Measurements from ENCODE around the gene TRIM54.

Gene TRIM54

DNA sequence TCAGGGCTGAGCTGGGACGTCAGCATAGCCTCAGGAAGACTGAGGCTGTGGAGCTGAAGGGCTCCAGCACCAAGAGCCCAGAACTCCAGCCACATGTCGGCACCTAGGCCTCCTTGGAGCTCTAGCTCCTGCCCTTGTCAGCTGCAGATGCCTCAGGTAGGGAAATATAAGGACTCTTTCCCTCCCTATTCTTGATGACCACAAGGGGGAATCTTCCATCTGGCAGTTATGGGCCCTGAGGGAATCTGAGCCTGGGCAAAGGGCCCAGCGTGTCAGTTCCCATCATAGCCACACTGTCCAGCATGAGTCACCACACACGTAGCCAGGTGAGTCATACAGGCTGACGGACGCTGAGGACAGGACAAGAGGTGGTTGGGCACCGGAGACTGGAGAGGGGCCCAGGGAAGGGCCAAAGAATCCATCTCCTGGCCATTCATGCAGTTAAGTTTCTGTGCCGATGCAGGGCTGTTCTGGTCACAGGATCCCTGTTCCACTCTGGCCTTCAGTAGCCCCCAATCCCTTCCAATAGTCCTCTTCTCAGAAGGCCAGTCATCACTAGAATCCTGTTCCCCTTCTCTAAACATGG is 38.8 kb downstream of the TRIM54 start:
- Histone ChIP-seq H3K36me3 (peaks cover 37% of the 10 kb centered on the region), H3K9me3 (no peaks in the 10 kb centered on the region), H3K9ac (no peak overlapping the region), H3K4me2 (peak overlapping the region; percentile 97), H3K4me3 (no peak overlapping the region), H3K4me1 (peaks cover 33% of the 10 kb centered on the region), H3K27ac (no peak overlapping the region), H4K20me1 (0 out of 2 replicates have a peak, but pooled peaks cover 12% of the 10 kb centered on the region), H3K27me3 (no peaks in the 10 kb centered on the region)
- TF ChIP-seq Cebpa-rat (IDR thresholded peaks at IDR 0.05), result no peak

DNA sequence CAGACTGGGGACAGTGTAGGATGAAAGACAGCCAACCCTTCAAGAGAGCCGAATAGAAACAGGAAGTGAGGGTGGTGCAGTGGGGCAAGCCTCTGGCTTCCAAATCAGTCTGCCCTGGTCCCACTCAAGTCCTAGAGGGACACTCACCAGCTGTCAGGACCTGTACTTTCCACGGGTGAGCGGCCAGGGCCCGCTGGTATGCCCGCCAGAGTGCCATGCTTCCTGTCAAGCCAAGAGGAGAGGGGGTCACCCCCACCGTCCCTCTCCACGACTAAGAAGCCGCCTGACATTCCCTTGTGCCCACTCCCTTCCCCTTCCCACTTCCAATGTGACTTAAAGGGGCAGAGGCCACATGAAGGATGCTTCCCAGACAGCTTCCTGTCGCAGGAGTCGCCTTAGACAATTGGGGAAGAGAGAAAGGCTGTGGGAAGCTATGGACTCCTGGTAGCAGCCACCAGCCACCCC is 40.1 kb downstream of the TRIM54 start:
- peaks cover 37% of the 10 kb centered on the region for H3K36me3 ChIP-seq
- H3K4me2 ChIP-seq, result peak overlapping the region; percentile 97
- H3K27me3 ChIP-seq, result no peaks in the 10 kb centered on the region
- no peak for TF ChIP-seq Cebpa-rat (IDR thresholded peaks at IDR 0.05)
- H4K20me1 ChIP-seq, result 0 out of 2 replicates have a peak, but pooled peaks cover 2% of the 10 kb centered on the region
- H3K27ac ChIP-seq, result peak overlapping the region; percentile 93
- no peaks in the 10 kb centered on the region for H3K9me3 ChIP-seq
- peak overlapping the region; percentile 94 for H3K9ac ChIP-seq
- H3K4me1 ChIP-seq, result peaks cover 33% of the 10 kb centered on the region
- H3K4me3 ChIP-seq, result peak overlapping the region; percentile 87

DNA sequence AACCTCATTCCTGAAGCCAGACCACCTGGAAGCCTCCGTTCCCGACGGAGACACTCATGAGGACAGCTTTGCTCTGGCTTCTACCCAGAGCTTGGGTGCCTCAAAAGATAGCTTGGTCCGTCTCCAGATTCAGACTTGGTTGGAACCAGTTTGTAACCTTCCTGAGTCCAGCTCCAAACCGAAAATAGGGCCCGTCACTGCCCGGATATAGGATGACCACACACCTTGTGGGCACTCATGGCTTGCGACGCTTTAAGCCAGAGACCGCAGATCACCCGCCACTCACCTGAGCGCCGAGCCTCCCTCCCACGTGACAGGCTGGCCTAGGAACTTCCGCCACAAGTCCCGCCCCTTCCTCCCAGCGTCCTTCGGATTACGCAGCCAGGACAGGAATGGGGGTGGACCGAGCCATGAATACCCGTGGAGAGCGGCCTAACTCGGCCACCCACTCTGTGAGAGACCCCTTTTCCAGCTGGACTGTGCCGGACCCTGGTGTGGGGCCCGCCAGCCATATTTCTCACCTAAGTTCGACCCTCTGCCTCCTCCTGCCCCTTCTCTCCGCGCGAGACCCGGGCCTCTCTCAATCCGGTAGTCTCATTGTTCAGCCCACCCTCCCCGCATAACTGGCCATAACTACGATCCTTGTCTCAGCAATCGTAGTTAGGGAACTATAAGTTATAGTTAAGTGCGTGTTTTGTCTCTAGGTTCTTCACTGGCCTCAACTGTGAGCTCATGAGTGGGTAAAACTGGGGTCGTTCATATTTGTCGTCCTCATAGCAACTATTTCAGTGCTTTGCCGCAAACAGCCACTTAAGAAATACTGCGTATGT is 40.8 kb downstream of the TRIM54 start, which contains the start of gene MPV17:
MPV17 (minus strand) TSS at position 332 of the 830 bp plus-strand sequence. CDS start 580 bp downstream, outside the sequence.
- Histone ChIP-seq H3K9ac (peak within 1 kb of the TSS; percentile 94), H3K4me3 (peak within 1 kb of the TSS; percentile 87), H3K27ac (peak within 1 kb of the TSS; percentile 93), H4K20me1 (no peaks in the 10 kb centered on the region), H3K9me3 (no peaks in the 10 kb centered on the region), H3K27me3 (no peaks in the 10 kb centered on the region), H3K36me3 (peaks cover 41% of the 10 kb centered on the region), H3K4me1 (peaks cover 33% of the 10 kb centered on the region), H3K4me2 (peak within 1 kb of the TSS; percentile 97)
- no peak for TF ChIP-seq Cebpa-rat (IDR thresholded peaks at IDR 0.05)

DNA sequence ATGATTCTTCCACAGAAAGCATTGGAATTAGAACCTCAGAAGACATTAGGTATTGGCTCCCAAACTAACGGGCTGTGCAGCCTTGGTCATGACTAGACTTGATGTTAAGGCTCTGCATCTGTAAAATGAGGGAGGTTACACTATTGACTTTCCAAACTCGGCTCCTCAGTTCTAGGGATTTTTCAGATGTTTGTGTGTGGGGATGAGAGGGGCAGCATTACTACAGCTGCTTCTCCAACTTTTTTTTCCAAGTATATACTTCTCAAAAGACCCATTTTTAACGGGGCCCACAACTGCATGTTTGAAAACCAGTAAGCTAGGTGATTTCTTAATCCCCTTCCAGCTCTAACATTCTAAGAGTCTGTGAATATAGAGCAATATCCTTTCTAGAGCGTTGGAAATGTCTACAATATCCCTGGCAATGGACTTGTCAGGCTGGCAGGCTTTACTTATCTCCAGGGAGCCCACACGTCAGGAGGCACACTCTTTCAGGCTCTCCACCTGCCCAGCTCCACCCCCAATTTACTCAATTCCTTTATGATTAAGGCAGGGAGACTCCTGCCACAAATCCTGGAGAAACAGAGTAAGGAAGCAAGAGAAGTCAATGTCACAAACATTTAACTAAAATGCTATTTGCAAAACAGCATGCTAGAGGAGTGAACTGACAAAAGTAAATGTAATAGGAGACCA is 41.5 kb downstream of the TRIM54 start:
- Histone ChIP-seq H3K27ac (peak overlapping the region; percentile 93), H3K36me3 (peaks cover 42% of the 10 kb centered on the region), H3K9me3 (no peaks in the 10 kb centered on the region), H3K4me3 (peak overlapping the region; percentile 87), H4K20me1 (no peaks in the 10 kb centered on the region), H3K9ac (peak overlapping the region; percentile 94), H3K27me3 (no peaks in the 10 kb centered on the region), H3K4me2 (peak overlapping the region; percentile 97), H3K4me1 (peaks cover 33% of the 10 kb centered on the region)
- no peak for TF ChIP-seq Cebpa-rat (IDR thresholded peaks at IDR 0.05)

DNA sequence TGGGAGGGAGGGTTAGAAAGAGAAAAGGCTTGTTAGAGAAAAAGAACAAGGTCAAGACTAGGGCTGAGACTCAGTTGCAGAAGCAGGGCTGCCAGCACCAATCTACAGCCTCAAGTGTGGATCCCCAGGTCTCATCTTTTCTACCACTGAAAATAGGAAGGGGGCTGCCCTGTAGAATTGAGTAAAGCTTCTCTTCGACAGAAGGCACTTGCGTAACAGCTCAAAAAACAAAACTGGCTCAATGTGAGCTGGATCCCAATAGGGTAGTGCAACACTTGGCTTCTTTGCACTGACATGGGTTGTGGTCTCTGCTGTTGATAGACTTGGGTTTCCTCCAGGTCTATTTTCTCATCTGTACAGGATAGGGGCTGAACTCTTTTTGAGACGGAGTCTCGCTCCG is 42.5 kb downstream of the TRIM54 start:
- Histone ChIP-seq H3K27ac (no peak overlapping the region), H3K4me2 (no peak overlapping the region), H3K4me1 (peaks cover 33% of the 10 kb centered on the region), H4K20me1 (no peaks in the 10 kb centered on the region), H3K9me3 (no peaks in the 10 kb centered on the region), H3K4me3 (no peak overlapping the region), H3K9ac (no peak overlapping the region), H3K36me3 (peaks cover 48% of the 10 kb centered on the region), H3K27me3 (no peaks in the 10 kb centered on the region)
- TF ChIP-seq Cebpa-rat (IDR thresholded peaks at IDR 0.05), result no peak

DNA sequence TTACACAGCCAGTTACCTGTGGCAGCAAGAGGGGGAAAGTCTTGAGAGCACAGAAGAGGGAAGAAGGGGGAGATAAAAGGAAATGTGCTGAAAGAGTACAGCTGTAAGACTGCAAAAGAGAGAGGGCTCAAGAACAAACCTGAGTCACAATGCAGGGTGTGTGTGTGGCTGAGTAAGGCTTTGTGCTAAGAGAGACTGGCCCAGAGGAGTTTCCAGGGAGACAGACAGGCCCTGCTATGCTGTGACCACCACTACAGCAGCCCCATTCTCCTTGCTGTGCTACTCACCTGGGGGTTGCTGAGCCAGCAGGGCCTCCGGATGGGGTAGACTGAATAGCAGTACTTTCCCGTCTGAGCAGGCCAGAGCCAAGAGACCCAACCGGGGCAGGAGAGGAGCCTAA is 53.1 kb downstream of the TRIM54 start:
- no peak overlapping the region for H3K4me2 ChIP-seq
- no peak overlapping the region for H3K27ac ChIP-seq
- no peaks in the 10 kb centered on the region for H3K4me1 ChIP-seq
- no peak overlapping the region for H3K4me3 ChIP-seq
- peaks cover 100% of the 10 kb centered on the region for H3K36me3 ChIP-seq
- H3K9me3 ChIP-seq, result no peaks in the 10 kb centered on the region
- H4K20me1 ChIP-seq, result no peaks in the 10 kb centered on the region
- H3K27me3 ChIP-seq, result no peaks in the 10 kb centered on the region
- H3K9ac ChIP-seq, result no peak overlapping the region
- TF ChIP-seq Cebpa-rat (IDR thresholded peaks at IDR 0.05), result no peak

DNA sequence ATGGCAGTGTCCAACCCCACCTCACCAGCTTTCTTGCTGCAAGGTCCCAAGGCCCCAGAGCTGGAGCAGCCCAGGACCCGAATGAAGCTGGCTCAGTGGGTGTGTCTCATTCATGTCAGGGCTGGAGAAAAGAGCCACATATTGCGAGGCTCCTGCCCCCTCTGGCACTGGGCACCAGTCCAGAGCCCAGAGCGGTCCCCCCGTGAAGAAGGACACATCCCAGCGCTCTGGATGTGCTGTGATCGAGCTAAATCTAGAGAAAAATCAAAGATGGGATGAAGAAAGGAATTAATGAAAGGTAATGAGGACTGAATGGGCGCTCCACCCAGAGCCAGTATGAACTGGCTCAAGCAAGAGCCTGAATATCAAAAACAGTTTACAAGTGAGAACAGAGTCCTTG is 53.9 kb downstream of the TRIM54 start:
- peaks cover 100% of the 10 kb centered on the region for H3K36me3 ChIP-seq
- H3K27ac ChIP-seq, result no peak overlapping the region
- no peaks in the 10 kb centered on the region for H3K9me3 ChIP-seq
- H3K9ac ChIP-seq, result no peak overlapping the region
- no peak overlapping the region for H3K4me2 ChIP-seq
- H3K27me3 ChIP-seq, result no peaks in the 10 kb centered on the region
- H4K20me1 ChIP-seq, result no peaks in the 10 kb centered on the region
- no peak overlapping the region for H3K4me3 ChIP-seq
- no peaks in the 10 kb centered on the region for H3K4me1 ChIP-seq
- no peak for TF ChIP-seq Cebpa-rat (IDR thresholded peaks at IDR 0.05)

DNA sequence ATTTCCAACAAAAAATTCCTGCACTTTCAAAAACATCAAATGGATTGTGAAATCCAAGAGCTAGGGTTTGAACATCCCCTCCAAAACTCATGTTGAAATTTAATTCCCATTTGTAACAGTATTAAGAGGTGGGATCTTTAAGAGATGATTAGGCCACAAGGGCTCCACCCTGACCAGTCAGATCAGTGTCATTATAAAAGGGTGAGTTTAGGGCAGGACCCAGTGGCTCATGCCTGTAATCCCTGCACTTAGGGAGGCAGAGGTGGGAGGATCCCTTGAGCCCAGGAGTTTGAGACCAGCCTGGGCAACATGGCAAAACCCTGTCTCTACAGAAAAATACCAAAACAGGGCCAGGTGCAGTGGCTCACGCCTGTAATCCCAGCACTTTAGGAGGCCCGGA is 65.4 kb downstream of the TRIM54 start:
- no peaks in the 10 kb centered on the region for H3K27me3 ChIP-seq
- peaks cover 72% of the 10 kb centered on the region for H3K36me3 ChIP-seq
- no peaks in the 10 kb centered on the region for H3K9me3 ChIP-seq
- TF ChIP-seq Cebpa-rat (IDR thresholded peaks at IDR 0.05), result no peak
- H3K4me1 ChIP-seq, result no peaks in the 10 kb centered on the region
- no peak overlapping the region for H3K4me2 ChIP-seq
- H3K9ac ChIP-seq, result no peak overlapping the region
- no peak overlapping the region for H3K4me3 ChIP-seq
- peaks cover 97% of the 10 kb centered on the region for H4K20me1 ChIP-seq
- H3K27ac ChIP-seq, result no peak overlapping the region

DNA sequence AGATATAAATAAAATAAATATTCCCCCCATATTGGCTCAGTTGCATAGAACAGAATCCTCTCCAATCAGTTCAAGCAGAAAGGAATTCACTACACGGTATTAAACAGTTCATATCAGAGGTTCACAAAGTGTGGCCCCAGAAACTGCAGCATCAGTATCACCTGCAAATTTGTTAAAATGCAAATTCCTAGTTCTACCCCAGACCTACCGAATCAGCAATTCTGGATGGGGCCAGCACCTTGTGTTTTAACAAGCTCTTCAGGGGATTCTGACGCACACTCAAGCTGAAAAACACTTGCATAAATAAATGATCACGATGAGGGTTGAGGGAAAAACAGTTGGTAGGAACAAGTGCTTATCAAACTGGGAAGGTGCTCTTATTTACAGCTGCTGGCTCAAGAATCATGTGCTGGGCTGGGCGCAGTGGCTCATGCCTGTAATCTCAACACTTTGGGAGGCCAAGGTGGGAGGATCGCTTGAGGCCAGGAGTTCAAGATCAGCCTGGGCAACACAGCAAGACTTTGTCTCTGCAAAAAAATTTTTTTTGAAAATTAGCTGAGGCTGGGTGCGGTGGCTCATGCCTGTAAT is 68.0 kb downstream of the TRIM54 start:
- TF ChIP-seq Cebpa-rat (IDR thresholded peaks at IDR 0.05), result no peak
- H3K4me2 ChIP-seq, result no peak overlapping the region
- H3K4me3 ChIP-seq, result no peak overlapping the region
- peaks cover 90% of the 10 kb centered on the region for H4K20me1 ChIP-seq
- H3K4me1 ChIP-seq, result peaks cover 22% of the 10 kb centered on the region
- H3K9ac ChIP-seq, result no peak overlapping the region
- H3K9me3 ChIP-seq, result no peaks in the 10 kb centered on the region
- H3K27ac ChIP-seq, result no peak overlapping the region
- no peaks in the 10 kb centered on the region for H3K27me3 ChIP-seq
- H3K36me3 ChIP-seq, result peaks cover 59% of the 10 kb centered on the region
